Measurements from ENCODE around the gene SLC26A2.

GRCh38 chr5:149924486-149924885 lies 36.1 kb upstream of the SLC26A2 start:
- no peak for TF ChIP-seq ATF3 (IDR thresholded peaks at IDR 0.05)
- TF ChIP-seq CTCF (IDR thresholded peaks at IDR 0.05; ENCODE audit: low read depth, low read length, missing input control) = no peak
- no peak for TF ChIP-seq JUND (IDR thresholded peaks at IDR 0.05)
- TF ChIP-seq TAF1 (conservative IDR thresholded peaks at IDR 0.05) = no peak
- no peak for TF ChIP-seq REST (IDR thresholded peaks at IDR 0.05)
- TF ChIP-seq GABPA (IDR thresholded peaks at IDR 0.05 in 1 of 2, conservative IDR thresholded peaks at IDR 0.05 in 1 of 2) = no peak
- TF ChIP-seq SP1 (IDR thresholded peaks at IDR 0.05) = no peak
- no peak for TF ChIP-seq FOXA1 (IDR thresholded peaks at IDR 0.05)
